Breast epithelium (tissue), 3 donors: ENCODE measurements around the gene SMIM31.

Source experiments
- CTCF ChIP-seq, 3 donors: fragments of 450-650 bp; IDR thresholded peaks; one replicate each; pipeline ENCODE4 v1.5.1; 2016 to 2017; ENCODE audit warnings: antibody characterized with exemption in 3 of 3, mild to moderate bottlenecking in 3 of 3, moderate library complexity in 3 of 3
- POLR2A ChIP-seq: fragments of 450-650 bp; IDR thresholded peaks from one replicate; pipeline ENCODE4 v1.6.1; 2016; ENCODE audit warnings: antibody characterized with exemption, mild to moderate bottlenecking, moderate library complexity

GRCh38 chr4:164753873-164754488 lies at the start of gene SMIM31:
- no peak for TF ChIP-seq CTCF (IDR thresholded peaks at IDR 0.05)
- TF ChIP-seq POLR2A = no peak
